Measurements from ENCODE around the gene ACAD10.

Gene ACAD10

DNA sequence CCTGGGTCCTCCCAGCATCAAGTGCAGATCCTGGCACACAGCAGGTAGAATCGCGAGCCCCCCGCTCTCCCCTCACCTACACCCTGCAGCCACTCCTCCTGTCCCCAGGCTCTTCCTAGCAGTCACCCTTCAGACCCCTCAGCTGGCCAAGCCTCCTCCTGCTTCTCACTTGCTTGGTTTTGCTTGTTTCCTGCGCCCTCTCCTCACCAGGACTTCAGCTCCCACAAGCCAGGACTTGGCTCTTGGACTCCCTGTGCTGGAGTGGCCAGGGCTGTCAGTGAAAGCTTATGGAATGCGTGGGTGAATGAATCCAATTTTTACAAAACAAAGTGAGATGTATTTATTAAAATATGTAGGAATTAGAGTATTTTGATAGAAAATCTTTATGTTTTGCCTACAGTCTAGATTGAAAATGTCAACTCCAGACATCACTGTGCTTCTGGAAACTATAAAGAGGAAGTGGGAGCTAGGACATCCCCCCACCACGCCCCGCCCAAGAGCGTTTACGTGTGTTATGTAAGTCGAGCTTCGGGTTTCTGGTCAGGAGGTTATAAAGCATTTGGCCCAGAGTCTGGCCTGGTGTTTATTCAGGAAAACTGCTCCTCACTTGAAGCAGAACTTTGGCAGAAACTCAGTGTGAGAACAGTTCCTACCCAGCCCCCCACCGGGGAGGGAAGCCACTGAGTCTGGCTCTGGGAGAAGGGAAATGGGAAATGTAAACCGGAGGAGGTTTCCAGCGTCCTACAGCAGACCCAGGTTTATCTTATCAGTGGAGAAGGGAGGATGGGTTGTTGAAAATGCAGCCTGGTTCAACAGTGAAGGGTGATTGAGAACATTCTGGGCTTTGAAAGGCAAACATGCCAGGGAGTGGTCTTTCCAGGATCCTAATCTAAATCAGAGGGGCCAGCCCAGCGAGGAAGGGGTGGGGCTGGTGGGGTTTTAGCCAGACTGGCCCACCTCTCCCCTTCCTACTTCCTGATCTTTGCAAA is 89.6 kb downstream of the ACAD10 start:
- H3K4me3 ChIP-seq (ENCODE audit: low read depth, low read length), result peak overlapping the region; percentile 35
- TF ChIP-seq, protein P1, sequence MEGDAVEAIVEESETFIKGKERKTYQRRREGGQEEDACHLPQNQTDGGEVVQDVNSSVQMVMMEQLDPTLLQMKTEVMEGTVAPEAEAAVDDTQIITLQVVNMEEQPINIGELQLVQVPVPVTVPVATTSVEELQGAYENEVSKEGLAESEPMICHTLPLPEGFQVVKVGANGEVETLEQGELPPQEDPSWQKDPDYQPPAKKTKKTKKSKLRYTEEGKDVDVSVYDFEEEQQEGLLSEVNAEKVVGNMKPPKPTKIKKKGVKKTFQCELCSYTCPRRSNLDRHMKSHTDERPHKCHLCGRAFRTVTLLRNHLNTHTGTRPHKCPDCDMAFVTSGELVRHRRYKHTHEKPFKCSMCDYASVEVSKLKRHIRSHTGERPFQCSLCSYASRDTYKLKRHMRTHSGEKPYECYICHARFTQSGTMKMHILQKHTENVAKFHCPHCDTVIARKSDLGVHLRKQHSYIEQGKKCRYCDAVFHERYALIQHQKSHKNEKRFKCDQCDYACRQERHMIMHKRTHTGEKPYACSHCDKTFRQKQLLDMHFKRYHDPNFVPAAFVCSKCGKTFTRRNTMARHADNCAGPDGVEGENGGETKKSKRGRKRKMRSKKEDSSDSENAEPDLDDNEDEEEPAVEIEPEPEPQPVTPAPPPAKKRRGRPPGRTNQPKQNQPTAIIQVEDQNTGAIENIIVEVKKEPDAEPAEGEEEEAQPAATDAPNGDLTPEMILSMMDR (IDR thresholded peaks at IDR 0.05; ENCODE audit: control insufficient read depth, extremely low read depth, insufficient read depth), result no peak
- DNase-seq (ENCODE audit: low read depth), result peak; percentile 93

DNA sequence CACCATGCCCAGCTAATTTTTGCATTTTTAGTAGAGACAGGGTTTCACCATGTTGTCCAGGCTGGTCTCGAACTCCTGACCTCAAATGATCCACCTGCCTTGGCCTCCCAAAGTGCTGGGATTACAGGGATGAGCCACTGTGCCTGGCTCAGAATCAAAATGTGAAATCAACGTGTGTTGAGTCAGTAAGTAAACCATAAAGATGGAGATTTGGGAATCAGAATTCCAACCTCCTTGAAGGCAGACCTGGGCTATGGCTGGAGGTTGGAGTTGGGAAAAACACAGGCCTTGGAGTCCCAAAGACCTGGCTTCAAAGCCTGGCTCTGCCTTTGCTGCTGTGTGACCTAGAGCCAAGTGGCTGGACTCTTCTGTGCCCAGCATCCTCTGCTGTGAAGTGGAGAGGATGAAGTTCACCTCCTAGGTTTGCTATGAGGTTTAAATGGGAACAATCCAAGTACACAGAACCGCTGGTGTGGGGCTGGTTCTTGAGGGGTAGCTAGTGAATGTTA is 91.0 kb downstream of the ACAD10 start:
- no peak for DNase-seq (ENCODE audit: low read depth)
- TF ChIP-seq, protein P1 (IDR thresholded peaks at IDR 0.05; ENCODE audit: control insufficient read depth, extremely low read depth, insufficient read depth), result no peak
- H3K4me3 ChIP-seq (ENCODE audit: low read depth, low read length), result no peak overlapping the region

DNA sequence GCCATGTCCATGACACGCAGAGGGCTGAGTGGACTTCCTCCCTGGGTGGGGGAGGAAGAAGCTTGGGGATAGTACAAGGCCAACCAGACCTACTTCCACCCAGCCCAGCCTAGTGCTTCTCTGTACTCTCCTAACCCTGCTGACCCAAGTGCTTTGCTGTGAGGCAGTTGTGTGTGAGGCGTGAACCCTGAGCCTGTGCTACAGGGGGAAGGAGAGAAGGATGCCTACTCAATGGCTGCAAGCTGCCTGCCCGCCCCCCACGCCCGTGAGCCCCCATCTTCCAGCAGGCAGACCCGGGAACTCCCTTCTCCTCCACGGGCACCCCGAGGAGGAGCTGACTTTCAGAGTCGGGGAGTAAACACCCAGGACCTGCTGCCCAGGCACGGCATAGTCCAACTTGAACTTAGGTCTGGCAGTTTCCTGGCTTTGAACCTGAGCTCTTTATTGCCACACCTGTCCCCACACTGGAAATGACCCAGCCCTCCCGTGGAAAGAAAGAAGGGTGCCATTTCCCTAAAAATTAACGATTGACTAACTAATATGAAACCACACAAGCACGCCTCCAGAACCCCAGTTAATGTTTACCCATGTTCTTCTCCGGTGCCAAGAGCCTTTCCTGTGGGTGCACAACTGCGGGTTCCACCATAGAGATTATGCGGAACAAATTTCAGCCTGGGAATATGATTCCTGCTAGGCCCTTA is 91.6 kb downstream of the ACAD10 start:
- H3K4me3 ChIP-seq (ENCODE audit: low read depth, low read length), result no peak overlapping the region
- TF ChIP-seq, protein P1 (IDR thresholded peaks at IDR 0.05; ENCODE audit: control insufficient read depth, extremely low read depth, insufficient read depth), result no peak
- no peak for DNase-seq (ENCODE audit: low read depth)

GRCh38 chr12:111780166-111780565 is 94.3 kb downstream of the ACAD10 start:
- no peak overlapping the region for H3K4me3 ChIP-seq (ENCODE audit: low read depth, low read length)
- DNase-seq (ENCODE audit: low read depth), result no peak
- TF ChIP-seq, protein P1 (IDR thresholded peaks at IDR 0.05; ENCODE audit: control insufficient read depth, extremely low read depth, insufficient read depth), result no peak

- TF ChIP-seq, protein P1 (IDR thresholded peaks at IDR 0.05; ENCODE audit: control insufficient read depth, extremely low read depth, insufficient read depth), result no peak
- H3K4me3 ChIP-seq (ENCODE audit: low read depth, low read length), result no peak overlapping the region
- DNase-seq (ENCODE audit: low read depth), result no peak
These were observed 94.8 kb downstream of the ACAD10 start for GRCh38 chr12:111780615-111781014.

DNA sequence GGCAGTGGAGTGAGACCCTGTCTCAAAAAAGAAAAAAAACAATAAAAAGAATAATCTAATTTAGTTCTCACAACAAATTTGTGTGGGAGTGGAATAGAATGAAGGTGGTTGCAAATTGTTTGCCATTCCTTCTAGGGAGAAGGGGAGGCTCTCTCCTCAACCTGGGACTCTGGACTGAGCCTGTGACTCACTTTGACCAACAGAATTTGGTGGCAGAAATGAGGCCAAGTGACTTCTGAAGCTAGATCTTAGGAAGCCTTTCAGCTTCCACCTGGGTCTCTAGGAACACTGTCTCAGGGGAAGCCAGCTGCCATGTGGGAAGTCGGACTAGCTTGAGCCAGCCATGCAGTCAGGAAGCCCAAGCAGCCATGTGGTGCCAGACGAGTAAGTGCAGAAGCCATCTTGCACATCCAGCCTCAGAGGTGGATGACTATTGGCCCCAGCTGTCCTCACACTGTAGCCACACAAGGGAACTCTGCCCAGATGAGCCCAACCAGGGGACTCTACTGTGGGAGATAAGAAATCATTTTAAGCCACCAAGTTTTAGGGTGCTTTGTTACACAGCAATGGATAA is 95.3 kb downstream of the ACAD10 start:
- DNase-seq (ENCODE audit: low read depth), result no peak
- no peak overlapping the region for H3K4me3 ChIP-seq (ENCODE audit: low read depth, low read length)
- TF ChIP-seq, protein P1 (IDR thresholded peaks at IDR 0.05; ENCODE audit: control insufficient read depth, extremely low read depth, insufficient read depth), result no peak
